Measurements from ENCODE around the gene GPD2.

Gene GPD2

GRCh38 chr2:156532989-156533388, 96.8 kb downstream of the GPD2 start:
- no peak for DNase-seq (ENCODE audit: low read depth in 2 of 2)

DNA sequence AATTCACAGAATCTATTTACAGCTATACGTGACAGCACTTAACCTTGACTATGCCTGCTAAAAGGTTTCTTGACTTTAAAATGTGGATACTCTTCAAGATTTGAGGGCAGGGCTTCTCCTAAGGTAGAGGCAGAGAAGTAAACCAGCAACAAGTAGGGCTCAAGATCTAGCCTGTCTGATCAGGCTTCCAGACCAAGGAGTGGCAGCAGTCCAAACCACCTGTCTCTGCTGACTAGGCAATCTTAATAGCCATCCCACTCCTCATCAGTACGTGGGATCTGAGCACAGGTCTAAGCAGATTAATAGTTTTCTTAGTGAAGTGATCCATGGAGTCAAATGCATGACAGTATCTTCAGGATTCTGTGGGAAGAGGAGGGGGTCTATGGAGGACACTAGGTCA, 100.4 kb downstream of the GPD2 start:
- DNase-seq (ENCODE audit: low read depth in 2 of 2): no peak

GRCh38 chr2:156537141-156537540, 101.0 kb downstream of the GPD2 start:
- DNase-seq (ENCODE audit: low read depth in 2 of 2): no peak

- DNase-seq (ENCODE audit: low read depth in 2 of 2): no peak
These were observed 101.9 kb downstream of the GPD2 start for GRCh38 chr2:156538083-156538504.

DNA sequence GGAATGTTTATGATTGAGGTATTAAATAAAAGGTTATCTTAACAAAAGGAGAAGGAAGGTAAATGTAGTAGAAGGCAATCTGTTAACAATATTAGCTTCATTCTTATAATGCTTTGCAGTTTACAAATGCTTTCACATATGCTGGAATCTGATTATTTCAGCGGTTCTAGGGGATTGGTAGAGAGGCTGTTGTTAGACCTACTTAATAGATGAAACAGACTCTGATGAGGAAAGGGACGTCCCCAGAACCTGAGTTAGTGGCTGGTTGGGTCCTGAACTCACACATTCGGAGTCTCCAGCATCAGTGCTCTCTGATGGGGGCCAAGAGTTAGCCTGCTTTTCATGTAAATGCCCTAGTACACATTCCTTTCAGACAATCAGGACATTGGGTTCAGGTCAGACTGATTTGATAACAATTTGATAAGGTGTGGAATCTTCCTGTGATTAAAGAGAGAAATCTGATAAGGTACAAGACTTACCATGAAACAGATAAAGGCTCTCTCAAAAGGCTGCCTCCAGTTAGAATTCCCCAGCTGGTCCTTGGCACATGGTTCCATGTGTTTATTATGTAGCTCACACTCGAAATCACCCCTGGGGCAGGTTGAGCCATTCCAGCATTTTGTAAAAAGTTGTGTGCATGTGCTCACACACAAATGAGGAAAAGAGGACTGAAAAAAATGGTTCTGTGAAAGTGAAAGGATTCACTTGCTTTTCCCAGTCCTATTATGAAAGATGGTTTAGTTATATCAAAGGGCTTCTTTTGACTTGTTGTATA, 103.1 kb downstream of the GPD2 start:
- no peak for DNase-seq (ENCODE audit: low read depth in 2 of 2)

GRCh38 chr2:156540706-156541105, 104.5 kb downstream of the GPD2 start:
- DNase-seq (ENCODE audit: low read depth in 2 of 2): no peak

- no peak for DNase-seq (ENCODE audit: low read depth in 2 of 2)
These were observed 105.0 kb downstream of the GPD2 start for GRCh38 chr2:156541229-156541628.

- DNase-seq (ENCODE audit: low read depth in 2 of 2): no peak
These were observed 105.5 kb downstream of the GPD2 start for GRCh38 chr2:156541706-156542105.

DNA sequence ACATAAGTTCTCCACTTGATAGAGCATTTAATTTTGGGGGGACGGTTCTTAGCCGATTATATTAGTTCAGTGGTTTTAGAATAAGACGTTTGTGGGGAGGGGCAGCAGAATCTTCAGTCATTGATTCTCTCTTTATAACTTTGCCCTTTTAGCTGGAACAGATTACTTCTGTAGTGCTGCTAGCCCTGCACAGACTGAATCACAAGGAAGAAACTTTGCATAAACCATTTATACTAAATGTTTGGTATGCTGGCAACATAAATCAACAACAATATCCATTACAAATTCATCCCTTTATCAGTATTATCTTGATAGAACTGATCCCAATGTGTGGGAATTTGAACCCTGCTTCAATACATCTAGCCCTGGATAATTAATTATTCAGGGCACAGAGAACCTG, 112.2 kb downstream of the GPD2 start:
- no peak for DNase-seq (ENCODE audit: low read depth in 2 of 2)

DNA sequence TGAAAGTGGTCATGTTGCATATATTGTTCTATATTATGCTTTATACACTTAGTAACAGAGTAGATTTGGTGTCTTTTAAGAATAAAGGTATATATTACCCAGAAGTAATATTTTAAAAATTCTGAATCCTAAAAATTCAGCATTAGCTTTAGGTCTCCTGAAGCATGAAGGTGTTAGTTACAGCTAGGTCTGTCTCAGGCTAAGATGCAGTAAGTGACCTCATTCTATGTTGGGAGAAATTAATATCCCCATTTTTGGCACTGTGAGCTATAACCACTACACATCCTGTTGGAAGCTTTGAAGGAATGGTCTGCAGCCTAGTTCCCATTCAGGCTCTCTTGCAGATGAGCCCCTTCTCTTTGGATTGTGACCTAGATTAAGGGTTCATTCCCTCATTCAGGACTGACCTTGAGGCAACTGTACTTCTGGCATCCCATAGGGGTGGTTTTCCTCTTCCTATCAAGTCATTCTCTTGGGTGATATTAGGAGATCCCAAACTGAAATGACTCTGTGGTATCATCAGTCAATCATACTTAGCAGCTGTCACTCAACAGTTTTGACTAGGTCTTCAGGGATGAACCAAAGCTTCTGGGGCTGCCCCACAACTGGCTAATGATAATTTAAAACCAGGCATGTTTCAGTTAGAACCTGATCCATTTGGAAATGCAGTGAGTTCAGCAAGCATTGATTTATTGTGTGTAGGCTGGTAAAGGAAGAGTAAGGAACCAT, 117.7 kb downstream of the GPD2 start:
- no peak for DNase-seq (ENCODE audit: low read depth in 2 of 2)

DNA sequence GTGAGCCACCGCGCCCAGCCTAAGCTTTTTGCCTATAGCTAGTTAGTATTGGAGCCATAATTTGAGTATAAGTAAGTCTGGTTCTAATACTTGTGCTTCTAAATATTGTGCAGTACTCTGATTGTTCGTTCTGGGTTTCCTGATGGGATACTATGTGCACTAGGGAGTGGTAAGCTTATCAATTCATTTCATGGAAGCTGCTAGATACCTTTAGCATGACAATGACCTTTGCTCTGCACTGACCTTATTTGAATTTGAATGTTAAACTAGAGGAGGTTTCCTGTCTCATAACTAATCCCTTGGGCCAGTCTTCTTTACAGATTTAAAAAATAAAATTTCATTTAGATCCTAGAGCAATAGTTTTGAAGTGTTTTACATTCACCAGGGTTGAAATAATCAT, 125.1 kb downstream of the GPD2 start:
- DNase-seq (ENCODE audit: low read depth in 2 of 2): no peak

DNA sequence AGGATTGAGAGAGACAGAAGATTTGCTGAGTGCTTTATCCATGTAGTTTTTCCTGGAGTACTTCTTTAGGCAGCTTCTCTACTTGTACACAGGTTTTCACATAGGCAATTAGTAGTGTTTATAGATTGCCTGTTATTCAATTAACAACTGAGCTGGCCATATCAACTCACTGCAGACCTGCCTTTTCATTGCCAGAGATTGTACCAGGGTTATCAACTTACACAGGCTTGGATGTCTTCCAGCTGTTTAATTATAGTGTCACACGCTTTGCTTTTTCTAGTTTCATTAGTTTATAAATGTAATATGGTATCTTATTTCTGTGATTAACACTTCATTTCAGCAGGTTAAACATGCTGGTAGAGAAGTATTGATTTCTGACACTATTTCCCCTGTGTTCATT, 125.9 kb downstream of the GPD2 start:
- DNase-seq (ENCODE audit: low read depth in 2 of 2): no peak

GRCh38 chr2:156563994-156564753, 128.0 kb downstream of the GPD2 start:
- no peak for DNase-seq (ENCODE audit: low read depth in 2 of 2)

- DNase-seq (ENCODE audit: low read depth in 2 of 2): no peak
These were observed 129.0 kb downstream of the GPD2 start for GRCh38 chr2:156565066-156565710.

GRCh38 chr2:156573710-156574109, 137.5 kb downstream of the GPD2 start:
- DNase-seq (ENCODE audit: low read depth in 2 of 2): no peak

- DNase-seq (ENCODE audit: low read depth in 2 of 2): no peak
These were observed 137.9 kb downstream of the GPD2 start for GRCh38 chr2:156574112-156574511.

DNA sequence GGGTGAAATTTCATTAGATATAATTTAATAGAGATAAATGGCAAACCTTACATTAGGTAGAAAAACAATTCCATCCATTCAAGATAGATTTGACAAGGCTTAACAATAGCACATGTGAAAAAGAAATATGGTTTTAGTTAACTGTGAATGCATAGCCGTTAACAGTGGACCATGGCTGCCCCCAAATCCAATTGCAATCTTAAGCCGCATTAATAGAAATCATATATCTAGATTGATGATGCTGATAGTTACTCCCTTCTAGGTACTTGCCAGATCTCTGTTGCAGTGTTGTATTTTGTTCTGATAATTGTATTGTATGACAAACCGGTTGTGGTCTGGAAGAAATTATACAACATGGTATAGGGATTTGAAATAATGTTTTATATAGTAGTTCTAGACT, 139.8 kb downstream of the GPD2 start:
- no peak for DNase-seq (ENCODE audit: low read depth in 2 of 2)

GRCh38 chr2:156580501-156580900, 144.3 kb downstream of the GPD2 start:
- DNase-seq (ENCODE audit: low read depth in 2 of 2): no peak

GRCh38 chr2:156581280-156581679, 145.1 kb downstream of the GPD2 start:
- DNase-seq (ENCODE audit: low read depth in 2 of 2): no peak

- no peak for DNase-seq (ENCODE audit: low read depth in 2 of 2)
These were observed 149.3 kb downstream of the GPD2 start for GRCh38 chr2:156585457-156585856.

DNA sequence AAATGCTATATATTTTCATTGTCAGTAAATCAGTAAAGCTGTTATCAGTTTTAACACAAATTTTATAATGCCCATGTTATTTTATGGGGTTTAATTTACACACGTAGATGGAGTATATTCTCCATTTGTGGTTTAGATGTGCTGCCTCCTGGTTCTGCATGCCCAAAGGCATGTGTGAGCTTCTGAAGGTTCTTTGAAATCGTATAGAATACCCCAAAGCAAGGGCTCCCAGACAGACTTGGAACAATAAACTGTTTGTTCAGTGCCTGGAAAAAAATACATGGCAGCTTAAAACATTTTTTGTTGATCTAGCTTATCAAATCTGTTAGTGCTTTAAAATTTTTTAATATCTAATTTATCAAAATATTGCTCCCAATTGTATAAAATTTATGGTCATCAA, 150.4 kb downstream of the GPD2 start:
- no peak for DNase-seq (ENCODE audit: low read depth in 2 of 2)
